Measurements from ENCODE around the gene SFMBT2. TPM values are rescaled to one million over a fixed set of nuclear protein-coding genes. Genes with fewer than 3 reads are reported as not detected.
"Not testable (repeated sequence)": the region's sequence is repeated elsewhere in the genome, so short reads cannot be mapped to it uniquely, and the experiment has no call there.

SFMBT2 gene
- total RNA-seq, 4 donors from 2014 or later, result 7.1 to 13.2 (median 9.0) TPM

DNA sequence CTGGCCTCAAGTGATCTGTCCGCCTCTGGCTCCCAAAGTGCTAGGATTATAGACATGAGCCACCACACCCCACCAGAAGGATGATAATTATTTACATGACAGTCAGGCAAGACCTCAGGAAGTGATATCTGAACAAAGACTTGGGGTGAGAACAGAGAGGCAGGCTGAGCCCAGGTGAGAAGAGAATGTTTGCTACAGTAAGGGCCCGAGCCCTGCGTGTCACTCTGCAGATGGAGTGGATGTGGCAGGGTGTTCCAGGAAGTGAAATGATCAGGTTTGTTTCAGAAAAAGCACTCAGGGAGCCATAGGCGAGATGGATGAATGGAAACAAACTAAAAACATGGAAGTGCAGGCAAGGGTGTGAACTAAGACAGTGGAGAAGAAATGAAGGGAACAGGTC is 22.2 kb downstream of the SFMBT2 start:
- H3K9me3 ChIP-seq, result no peaks in the 10 kb centered on the region
- no peaks in the 10 kb centered on the region for H3K27me3 ChIP-seq
- no peak for DNase-seq
- no peaks in the 10 kb centered on the region for H3K36me3 ChIP-seq
- WGBS, 2 donors, result 68 to 90% methylated on average over 4 of the region's 4 CpGs
- H3K4me1 ChIP-seq, result no peaks in the 10 kb centered on the region
- intact Hi-C loops (cut with DNase I), result no loop called here
- H3K4me3 ChIP-seq (replicated peaks in 1 of 3), result no peak overlapping the region
- TF ChIP-seq, protein P1, sequence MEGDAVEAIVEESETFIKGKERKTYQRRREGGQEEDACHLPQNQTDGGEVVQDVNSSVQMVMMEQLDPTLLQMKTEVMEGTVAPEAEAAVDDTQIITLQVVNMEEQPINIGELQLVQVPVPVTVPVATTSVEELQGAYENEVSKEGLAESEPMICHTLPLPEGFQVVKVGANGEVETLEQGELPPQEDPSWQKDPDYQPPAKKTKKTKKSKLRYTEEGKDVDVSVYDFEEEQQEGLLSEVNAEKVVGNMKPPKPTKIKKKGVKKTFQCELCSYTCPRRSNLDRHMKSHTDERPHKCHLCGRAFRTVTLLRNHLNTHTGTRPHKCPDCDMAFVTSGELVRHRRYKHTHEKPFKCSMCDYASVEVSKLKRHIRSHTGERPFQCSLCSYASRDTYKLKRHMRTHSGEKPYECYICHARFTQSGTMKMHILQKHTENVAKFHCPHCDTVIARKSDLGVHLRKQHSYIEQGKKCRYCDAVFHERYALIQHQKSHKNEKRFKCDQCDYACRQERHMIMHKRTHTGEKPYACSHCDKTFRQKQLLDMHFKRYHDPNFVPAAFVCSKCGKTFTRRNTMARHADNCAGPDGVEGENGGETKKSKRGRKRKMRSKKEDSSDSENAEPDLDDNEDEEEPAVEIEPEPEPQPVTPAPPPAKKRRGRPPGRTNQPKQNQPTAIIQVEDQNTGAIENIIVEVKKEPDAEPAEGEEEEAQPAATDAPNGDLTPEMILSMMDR (IDR thresholded peaks at IDR 0.05), result no peak
- no peak for TF ChIP-seq POLR2A (IDR thresholded peaks at IDR 0.05)
- H3K27ac ChIP-seq, result no peak overlapping the region

DNA sequence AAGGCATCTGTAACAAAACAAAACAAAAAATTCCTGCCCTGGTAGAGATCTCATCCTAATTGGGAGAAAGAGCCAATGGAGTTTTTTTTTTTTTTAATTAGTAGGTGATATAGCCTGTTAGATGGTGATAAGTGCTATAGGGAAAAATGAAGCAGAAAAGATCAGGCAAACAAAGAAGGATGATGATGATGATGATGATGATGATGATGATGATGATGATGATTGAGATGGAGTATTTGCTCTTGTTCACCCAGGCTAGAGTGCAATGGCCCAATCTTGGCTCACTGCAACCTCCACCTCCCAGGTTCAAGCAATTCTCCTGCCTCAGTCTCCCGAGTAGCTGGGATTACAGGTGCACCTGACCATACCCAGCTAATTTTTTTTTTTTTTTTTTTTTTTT is 22.7 kb downstream of the SFMBT2 start:
- H3K27me3 ChIP-seq; DNase-seq; H3K4me3 ChIP-seq (replicated peaks in 1 of 3); H3K9me3 ChIP-seq; H3K27ac ChIP-seq; H3K4me1 ChIP-seq; H3K36me3 ChIP-seq; intact Hi-C loops (cut with DNase I): not testable (repeated sequence)
- WGBS, 2 donors, result 90 to 94% methylated on average over 1 of the region's 1 CpG

DNA sequence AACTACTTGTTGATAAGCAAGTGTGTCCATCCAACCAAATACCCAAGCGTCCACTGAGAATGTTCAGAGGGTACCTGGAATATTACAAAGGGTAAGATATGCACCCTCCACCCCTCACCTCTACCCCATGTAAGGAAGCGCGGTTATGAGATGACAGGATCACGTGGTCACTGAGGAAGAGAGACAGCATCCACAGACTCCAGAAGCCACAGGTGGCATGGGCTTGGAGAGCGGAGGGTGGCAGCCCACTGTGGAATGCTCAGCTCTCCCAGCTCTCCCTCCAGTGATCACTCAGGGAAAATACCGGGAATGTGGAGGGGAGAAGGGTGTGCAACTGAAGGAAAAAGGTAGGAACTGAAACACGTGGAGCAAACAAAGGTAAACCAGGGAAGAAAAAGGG is 25.7 kb downstream of the SFMBT2 start:
- no peak for DNase-seq
- H3K4me1 ChIP-seq, result no peaks in the 10 kb centered on the region
- H3K9me3 ChIP-seq, result no peaks in the 10 kb centered on the region
- no peak overlapping the region for H3K4me3 ChIP-seq (replicated peaks in 1 of 3)
- H3K27ac ChIP-seq, result no peak overlapping the region
- TF ChIP-seq, protein P1 (IDR thresholded peaks at IDR 0.05), result no peak
- no peak for TF ChIP-seq POLR2A (IDR thresholded peaks at IDR 0.05)
- no peaks in the 10 kb centered on the region for H3K36me3 ChIP-seq
- H3K27me3 ChIP-seq, result no peaks in the 10 kb centered on the region
- 78 to 81% methylated on average over 7 of the region's 7 CpGs for WGBS, 2 donors
- intact Hi-C loops (cut with DNase I), result no loop called here

DNA sequence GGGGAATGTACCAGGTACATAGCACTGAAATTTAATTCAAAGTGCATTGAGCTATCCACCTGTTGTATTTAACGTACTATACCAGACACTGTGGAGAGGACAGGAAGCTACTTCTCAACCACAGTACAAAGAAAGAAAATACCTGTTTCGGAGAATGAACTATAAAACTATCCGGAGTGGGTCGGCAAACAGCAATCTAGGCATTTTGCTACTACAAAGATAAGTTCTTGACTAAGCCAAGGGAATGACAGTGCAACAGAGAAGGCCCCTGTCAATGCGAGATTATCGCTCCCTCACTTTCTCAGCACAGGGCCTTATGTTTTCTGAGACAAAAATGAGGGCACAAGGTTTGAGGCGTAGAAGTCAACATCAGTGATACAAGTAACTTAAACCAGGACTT is 27.4 kb downstream of the SFMBT2 start:
- no peaks in the 10 kb centered on the region for H3K36me3 ChIP-seq
- no peak for DNase-seq
- no peaks in the 10 kb centered on the region for H3K27me3 ChIP-seq
- no peaks in the 10 kb centered on the region for H3K4me1 ChIP-seq
- H3K27ac ChIP-seq, result no peak overlapping the region
- WGBS, 2 donors, result 83 to 90% methylated on average over 7 of the region's 7 CpGs
- TF ChIP-seq POLR2A (IDR thresholded peaks at IDR 0.05), result no peak
- TF ChIP-seq, protein P1 (IDR thresholded peaks at IDR 0.05), result no peak
- intact Hi-C loops (cut with DNase I), result no loop called here
- H3K4me3 ChIP-seq (replicated peaks in 1 of 3), result no peak overlapping the region
- no peaks in the 10 kb centered on the region for H3K9me3 ChIP-seq

DNA sequence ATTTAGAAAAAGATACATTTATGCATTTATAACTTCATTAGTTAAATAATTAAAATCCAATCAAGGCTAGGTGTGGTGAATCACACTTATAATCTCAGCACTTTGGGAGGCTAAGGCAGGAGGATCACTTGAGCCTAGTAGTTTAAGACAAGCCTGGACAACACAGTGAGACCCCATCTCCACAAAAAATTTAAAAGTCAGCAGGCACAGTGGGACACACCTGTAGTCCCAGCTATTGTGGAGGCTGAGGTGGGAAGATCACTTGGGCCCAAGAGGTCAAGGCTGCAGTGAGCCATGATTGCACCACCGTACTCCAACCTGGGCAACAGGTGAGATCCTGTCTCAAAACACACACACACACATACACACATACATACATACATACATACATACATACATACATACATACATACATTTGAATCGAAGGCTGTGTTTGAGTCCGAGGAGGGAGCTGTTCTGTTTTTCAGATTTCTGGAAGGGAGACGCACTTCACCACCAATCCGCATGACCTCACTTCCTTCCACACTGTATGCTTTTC is 30.1 kb downstream of the SFMBT2 start:
- Histone ChIP-seq H3K9me3 (no peaks in the 10 kb centered on the region), H3K36me3 (no peaks in the 10 kb centered on the region), H3K27ac (no peak overlapping the region), H3K4me3 (replicated peaks in 1 of 3) (no peak overlapping the region), H3K27me3 (no peaks in the 10 kb centered on the region), H3K4me1 (no peaks in the 10 kb centered on the region)
- 92 to 95% methylated on average over 5 of the region's 5 CpGs for WGBS, 2 donors
- intact Hi-C loops (cut with DNase I), result no loop called here
- DNase-seq, result no peak
- TF ChIP-seq POLR2A (IDR thresholded peaks at IDR 0.05), result no peak
- TF ChIP-seq, protein P1 (IDR thresholded peaks at IDR 0.05), result no peak
